ENCODE data around the gene PRDM16. TPM values are rescaled to one million over a fixed set of nuclear protein-coding genes. Genes with fewer than 3 reads are reported as not detected.

Gene PRDM16
- total RNA-seq, 4 donors from 2014 or later: 5.4 to 13.2 (median 7.7) TPM

DNA sequence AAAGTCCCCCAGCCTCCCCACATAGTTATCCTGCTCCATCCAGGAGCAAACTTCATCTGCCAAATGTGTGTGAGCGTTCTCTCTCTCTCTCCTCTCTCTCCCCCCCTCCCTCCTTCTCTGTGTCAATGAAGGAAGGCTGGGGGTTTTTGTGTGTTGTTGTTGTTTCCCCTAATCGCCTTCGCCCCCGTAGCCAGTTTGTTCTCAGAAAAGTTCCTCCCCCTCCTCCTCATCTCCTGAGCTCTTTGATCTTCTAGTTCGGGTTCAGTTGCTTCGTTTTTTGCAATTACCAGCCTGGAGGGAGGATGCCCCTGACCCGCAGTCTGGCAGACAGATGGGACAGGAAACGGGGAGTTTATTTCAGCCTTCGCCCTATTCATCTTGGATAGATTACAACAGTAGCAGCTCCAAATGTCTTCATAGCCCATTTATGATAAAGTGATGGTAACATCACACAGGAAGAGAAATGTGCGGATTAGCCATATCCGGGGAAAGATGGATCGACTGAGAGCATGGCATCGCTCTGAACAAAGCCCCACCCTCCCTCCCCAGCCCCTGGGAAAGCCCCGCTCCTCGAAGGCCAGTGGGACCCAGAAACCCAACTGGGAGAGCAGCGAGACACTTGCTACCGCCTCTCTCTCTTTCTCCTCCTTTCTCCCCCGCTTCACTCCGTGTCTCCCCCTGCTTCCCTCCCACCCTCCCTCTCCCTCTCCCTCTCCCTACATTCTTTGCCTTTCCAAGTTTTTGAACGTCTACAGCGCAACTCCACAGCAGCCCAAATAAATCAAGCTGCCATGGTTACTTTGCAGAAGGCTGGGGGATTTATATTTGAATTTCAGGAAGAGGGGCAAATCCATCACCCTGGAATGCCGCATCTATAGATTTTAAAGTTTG is 245.7 kb downstream of the PRDM16 start:
- H3K27me3 ChIP-seq: no peaks in the 10 kb centered on the region
- TF ChIP-seq, protein P1, sequence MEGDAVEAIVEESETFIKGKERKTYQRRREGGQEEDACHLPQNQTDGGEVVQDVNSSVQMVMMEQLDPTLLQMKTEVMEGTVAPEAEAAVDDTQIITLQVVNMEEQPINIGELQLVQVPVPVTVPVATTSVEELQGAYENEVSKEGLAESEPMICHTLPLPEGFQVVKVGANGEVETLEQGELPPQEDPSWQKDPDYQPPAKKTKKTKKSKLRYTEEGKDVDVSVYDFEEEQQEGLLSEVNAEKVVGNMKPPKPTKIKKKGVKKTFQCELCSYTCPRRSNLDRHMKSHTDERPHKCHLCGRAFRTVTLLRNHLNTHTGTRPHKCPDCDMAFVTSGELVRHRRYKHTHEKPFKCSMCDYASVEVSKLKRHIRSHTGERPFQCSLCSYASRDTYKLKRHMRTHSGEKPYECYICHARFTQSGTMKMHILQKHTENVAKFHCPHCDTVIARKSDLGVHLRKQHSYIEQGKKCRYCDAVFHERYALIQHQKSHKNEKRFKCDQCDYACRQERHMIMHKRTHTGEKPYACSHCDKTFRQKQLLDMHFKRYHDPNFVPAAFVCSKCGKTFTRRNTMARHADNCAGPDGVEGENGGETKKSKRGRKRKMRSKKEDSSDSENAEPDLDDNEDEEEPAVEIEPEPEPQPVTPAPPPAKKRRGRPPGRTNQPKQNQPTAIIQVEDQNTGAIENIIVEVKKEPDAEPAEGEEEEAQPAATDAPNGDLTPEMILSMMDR (IDR thresholded peaks at IDR 0.05): no peak
- TF ChIP-seq POLR2A (IDR thresholded peaks at IDR 0.05): no peak
- DNase-seq: no peak
- peak overlapping the region in 3 of 4 donors; percentile 58 to 93 (median 85) for H3K27ac ChIP-seq
- no peak overlapping the region for H3K4me3 ChIP-seq
- peaks cover 0 to 14% (median 0%) of the 10 kb centered on the region in 4 donors for H3K4me1 ChIP-seq
- H3K9me3 ChIP-seq: no peaks in the 10 kb centered on the region
- no peaks in the 10 kb centered on the region for H3K36me3 ChIP-seq

DNA sequence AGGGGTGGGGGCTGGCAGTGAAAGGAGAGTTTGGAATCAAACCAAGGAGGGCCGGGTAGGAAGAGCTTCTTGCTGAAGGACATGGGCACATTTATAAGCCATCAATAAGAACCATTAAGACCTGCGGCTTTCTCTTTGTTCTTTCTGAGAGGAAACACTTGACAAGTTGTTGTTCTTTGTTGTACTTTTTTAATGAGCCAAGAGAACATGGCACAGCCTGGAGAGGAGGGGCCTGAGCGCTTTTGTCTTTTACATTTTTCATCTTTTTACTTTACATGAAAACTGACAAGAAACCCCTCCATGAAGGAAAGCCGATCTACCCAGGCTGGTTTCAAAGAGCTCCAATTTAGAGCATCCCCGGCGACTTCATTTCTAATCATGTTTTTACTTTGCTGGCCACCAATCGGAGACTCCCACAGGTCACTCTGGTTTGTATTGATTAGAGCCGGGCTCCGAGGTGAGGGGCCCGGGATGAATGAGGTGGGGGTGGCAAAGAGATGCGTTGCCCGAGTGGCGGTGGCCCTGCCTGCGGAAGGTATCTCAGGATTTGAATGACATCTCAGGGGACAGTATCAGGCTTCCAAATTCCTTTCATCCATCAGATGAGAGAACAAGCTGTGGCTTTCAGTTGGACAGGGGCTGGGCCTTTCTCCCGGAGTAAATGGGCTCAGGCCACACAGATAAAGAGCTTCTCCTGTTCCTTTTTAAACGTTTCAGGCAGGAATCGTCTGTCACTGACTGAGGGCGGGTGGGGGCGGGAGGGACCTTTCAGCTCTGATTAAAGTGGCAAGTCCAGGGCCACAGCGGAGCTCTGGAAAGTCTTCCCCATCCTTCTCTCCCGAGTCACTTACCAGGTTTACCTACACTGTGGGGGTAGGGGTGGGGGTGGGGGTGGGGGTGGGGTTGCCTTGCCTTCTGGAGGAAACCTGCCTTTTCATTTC is 246.7 kb downstream of the PRDM16 start:
- no peaks in the 10 kb centered on the region for H3K36me3 ChIP-seq
- no peaks in the 10 kb centered on the region for H3K27me3 ChIP-seq
- TF ChIP-seq, protein P1 (IDR thresholded peaks at IDR 0.05): no peak
- no peak for TF ChIP-seq POLR2A (IDR thresholded peaks at IDR 0.05)
- H3K27ac ChIP-seq: no peak overlapping the region
- no peak overlapping the region for H3K4me3 ChIP-seq
- H3K4me1 ChIP-seq: peaks cover 0 to 21% (median 0%) of the 10 kb centered on the region in 4 donors
- DNase-seq: no peak
- H3K9me3 ChIP-seq: no peaks in the 10 kb centered on the region

DNA sequence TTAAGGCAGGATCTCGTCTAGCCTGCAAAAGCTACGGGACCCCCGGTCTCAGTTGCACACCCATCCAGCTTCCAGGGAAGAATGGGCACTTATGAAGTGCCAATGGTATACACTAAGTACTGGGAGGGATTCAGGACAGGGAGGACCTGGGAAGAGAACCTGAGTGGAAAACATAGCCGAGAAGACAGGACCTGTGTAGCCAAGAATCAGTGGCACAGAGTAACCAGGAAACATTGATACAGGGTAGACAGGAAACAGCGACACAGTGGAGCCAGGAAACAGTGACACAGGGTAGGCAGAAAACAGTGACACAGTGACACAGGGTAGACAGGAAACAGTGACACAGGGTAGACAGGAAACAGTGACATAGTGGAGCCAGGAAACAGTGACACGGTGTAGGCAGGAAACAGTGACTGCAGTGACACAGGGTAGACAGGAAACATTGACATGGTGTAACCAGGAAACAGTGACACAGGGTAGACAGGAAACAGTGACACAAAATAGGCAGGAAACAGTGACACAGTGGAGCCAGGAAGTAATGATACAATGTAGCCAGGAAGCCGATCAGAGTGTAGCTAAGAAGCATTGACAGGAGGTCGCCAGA is 247.4 kb downstream of the PRDM16 start:
- no peaks in the 10 kb centered on the region for H3K27me3 ChIP-seq
- no peak overlapping the region for H3K27ac ChIP-seq
- DNase-seq: no peak
- no peak overlapping the region for H3K4me3 ChIP-seq
- TF ChIP-seq, protein P1 (IDR thresholded peaks at IDR 0.05): no peak
- no peak for TF ChIP-seq POLR2A (IDR thresholded peaks at IDR 0.05)
- no peaks in the 10 kb centered on the region for H3K36me3 ChIP-seq
- peaks cover 0 to 27% (median 0%) of the 10 kb centered on the region in 4 donors for H3K4me1 ChIP-seq
- no peaks in the 10 kb centered on the region for H3K9me3 ChIP-seq

DNA sequence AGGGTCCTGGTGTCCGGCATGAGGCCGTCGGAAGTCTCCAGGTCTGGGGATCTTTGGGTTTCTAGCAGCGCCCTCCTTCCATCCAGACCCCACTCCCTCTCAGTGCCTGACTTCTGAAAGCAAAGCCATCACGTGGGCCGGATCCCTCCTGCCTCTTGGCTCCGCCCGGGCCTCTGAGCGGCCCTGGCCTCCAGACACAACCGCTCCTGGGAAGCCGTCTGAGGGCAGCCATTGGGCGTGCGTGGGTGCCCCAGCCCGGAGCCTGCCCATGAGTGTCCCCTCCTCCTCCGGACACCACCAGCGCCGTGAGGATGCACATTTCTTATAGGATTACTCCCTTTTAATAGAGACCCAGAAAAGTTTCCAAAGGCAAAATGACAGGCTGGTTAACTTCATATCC is 248.5 kb downstream of the PRDM16 start:
- Histone ChIP-seq H3K4me3 (no peak overlapping the region), H3K9me3 (no peaks in the 10 kb centered on the region), H3K27me3 (no peaks in the 10 kb centered on the region), H3K4me1 (peaks cover 0 to 35% (median 0%) of the 10 kb centered on the region in 4 donors), H3K27ac (no peak overlapping the region), H3K36me3 (no peaks in the 10 kb centered on the region)
- no peak for DNase-seq
- TF ChIP-seq POLR2A (IDR thresholded peaks at IDR 0.05): no peak
- TF ChIP-seq, protein P1 (IDR thresholded peaks at IDR 0.05): no peak

DNA sequence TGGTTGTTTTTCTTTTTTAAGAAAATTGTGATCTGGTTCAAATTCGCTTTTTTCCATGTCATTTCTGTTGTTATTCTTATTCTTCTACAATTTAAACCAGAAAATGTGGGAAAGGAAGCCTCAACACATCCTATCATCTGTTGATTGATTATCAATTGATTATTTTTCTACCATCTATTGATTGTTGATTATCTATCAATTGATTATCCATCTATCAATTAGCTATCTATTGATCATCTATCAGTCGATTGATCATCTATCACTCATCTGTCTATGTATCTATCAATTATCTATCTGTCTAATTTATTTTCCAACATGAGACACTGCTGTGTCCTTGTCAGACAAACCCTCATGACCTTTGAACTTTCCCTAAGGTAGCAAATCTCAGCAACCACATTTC is 249.3 kb downstream of the PRDM16 start:
- Histone ChIP-seq H3K9me3 (no peaks in the 10 kb centered on the region), H3K4me1 (peaks cover 0 to 43% (median 0%) of the 10 kb centered on the region in 4 donors), H3K4me3 (no peak overlapping the region), H3K36me3 (no peaks in the 10 kb centered on the region), H3K27ac (no peak overlapping the region), H3K27me3 (no peaks in the 10 kb centered on the region)
- TF ChIP-seq, protein P1 (IDR thresholded peaks at IDR 0.05): no peak
- TF ChIP-seq POLR2A (IDR thresholded peaks at IDR 0.05): no peak
- no peak for DNase-seq
